ENCODE data around the gene WDCP. TPM values are rescaled to one million over a fixed set of nuclear protein-coding genes. Genes with fewer than 3 reads are reported as not detected.

WDCP gene
- total RNA-seq, 1 donor from 2014 or later: 43.9 TPM

- H3K4me3 Mint-ChIP-seq: peak overlapping the region; percentile 97
- H3K4me1 Mint-ChIP-seq: peaks cover 30% of the 10 kb centered on the region
- H3K36me3 Mint-ChIP-seq (ENCODE audit: low read depth): no peaks in the 10 kb centered on the region
- no peak for DNase-seq (ENCODE audit: low read depth, low spot score)
- TF ChIP-seq CTCF (conservative IDR thresholded peaks at IDR 0.05): no peak
- no peaks in the 10 kb centered on the region for H3K27me3 Mint-ChIP-seq (ENCODE audit: low read depth)
- H3K9me3 Mint-ChIP-seq: no peaks in the 10 kb centered on the region
- H3K27ac Mint-ChIP-seq (ENCODE audit: unreplicated experiment): no peak overlapping the region
Observed at GRCh38 chr2:24073816-24074215, 26.6 kb upstream of the WDCP start.

- no peak for TF ChIP-seq CTCF (conservative IDR thresholded peaks at IDR 0.05)
- DNase-seq (ENCODE audit: low read depth, low spot score): no peak
- H3K36me3 Mint-ChIP-seq (ENCODE audit: low read depth): peaks cover 3% of the 10 kb centered on the region
- H3K4me3 Mint-ChIP-seq: peak overlapping the region; percentile 70
- H3K4me1 Mint-ChIP-seq: peaks cover 22% of the 10 kb centered on the region
- no peak overlapping the region for H3K27ac Mint-ChIP-seq (ENCODE audit: unreplicated experiment)
- no peaks in the 10 kb centered on the region for H3K9me3 Mint-ChIP-seq
- H3K27me3 Mint-ChIP-seq (ENCODE audit: low read depth): no peaks in the 10 kb centered on the region
Observed at GRCh38 chr2:24072259-24072658, 25.1 kb upstream of the WDCP start.

- H3K36me3 Mint-ChIP-seq (ENCODE audit: low read depth): peaks cover 3% of the 10 kb centered on the region
- no peak overlapping the region for H3K4me3 Mint-ChIP-seq
- TF ChIP-seq CTCF (conservative IDR thresholded peaks at IDR 0.05): no peak
Observed at GRCh38 chr2:24065341-24065740, 18.1 kb upstream of the WDCP start.

GRCh38 chr2:24058564-24059271 lies 11.5 kb upstream of the WDCP start:
- Mint-ChIP-seq H3K4me3 (no peak overlapping the region), H3K9me3 (no peaks in the 10 kb centered on the region), H3K27me3 (ENCODE audit: low read depth) (no peaks in the 10 kb centered on the region), H3K4me1 (no peaks in the 10 kb centered on the region), H3K36me3 (ENCODE audit: low read depth) (no peaks in the 10 kb centered on the region), H3K27ac (ENCODE audit: unreplicated experiment) (no peak overlapping the region)
- TF ChIP-seq CTCF (conservative IDR thresholded peaks at IDR 0.05): no peak
- DNase-seq (ENCODE audit: low read depth, low spot score): no peak

More at GRCh38 chr2:24065341-24065740, 18.1 kb upstream of the WDCP start:
- Mint-ChIP-seq H3K27me3 (ENCODE audit: low read depth) (no peaks in the 10 kb centered on the region), H3K4me1 (no peaks in the 10 kb centered on the region), H3K27ac (ENCODE audit: unreplicated experiment) (no peak overlapping the region), H3K9me3 (no peaks in the 10 kb centered on the region)
- no peak for DNase-seq (ENCODE audit: low read depth, low spot score)

DNA sequence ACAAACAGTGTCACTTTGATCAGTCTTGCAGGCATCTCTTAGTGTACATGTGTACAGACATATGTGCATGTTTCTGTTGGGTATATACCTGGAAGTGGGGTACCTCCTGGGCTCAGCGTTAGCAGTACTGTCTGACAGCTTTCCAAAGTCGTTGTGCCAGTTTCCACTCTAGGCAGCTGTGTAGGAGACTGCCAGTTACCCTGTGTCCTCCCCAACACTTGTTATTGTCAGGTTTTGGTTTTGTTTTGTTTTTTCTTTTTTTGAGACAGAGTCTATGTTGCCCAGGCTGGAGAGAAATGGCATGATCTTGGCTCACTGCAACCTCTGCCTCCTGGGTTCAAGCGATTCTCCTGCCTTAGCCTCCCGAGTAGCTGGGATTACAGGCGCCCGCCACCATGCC lies 8.6 kb upstream of the WDCP start:
- Mint-ChIP-seq H3K4me3 (peak overlapping the region; percentile 20), H3K27me3 (ENCODE audit: low read depth) (no peaks in the 10 kb centered on the region), H3K4me1 (no peaks in the 10 kb centered on the region), H3K36me3 (ENCODE audit: low read depth) (no peaks in the 10 kb centered on the region), H3K27ac (ENCODE audit: unreplicated experiment) (no peak overlapping the region), H3K9me3 (no peaks in the 10 kb centered on the region)
- no peak for DNase-seq (ENCODE audit: low read depth, low spot score)
- no peak for TF ChIP-seq CTCF (conservative IDR thresholded peaks at IDR 0.05)
